Right atrium auricular region (tissue), 2 donors: Measurements from ENCODE around the gene TOMM7. TPM values are rescaled to one million over a fixed set of nuclear protein-coding genes. Genes with fewer than 3 reads are reported as not detected.

Experiments
- DNase-seq: peaks from one replicate; pipeline ENCODE4 v3.0.0-alpha.2; 2019; ENCODE audit warnings: low spot score
- H3K27ac ChIP-seq, 2 donors: fragments of 200-600 bp; sonication (generic); 1 replicate in 1 of 2; 2 replicates in 1 of 2; pipeline ENCODE4 v1.5.1; 2016 to 2019
- H3K27me3 ChIP-seq, 2 donors: fragments of 200-600 bp; sonication (generic); one replicate each; pipeline versions ENCODE4 v1.5.1 to v1.6.0; 2017 to 2019
- H3K36me3 ChIP-seq: fragments of 200-600 bp; sonication (generic); one replicate; pipeline ENCODE4 v1.5.1; 2016
- H3K4me1 ChIP-seq, 2 donors: fragments of 200-600 bp; sonication (generic); one replicate each; pipeline versions ENCODE4 v1.5.1 to v1.6.0; 2017 to 2019
- H3K4me3 ChIP-seq, 2 donors: fragments of 200-600 bp; sonication (generic); 1 replicate in 1 of 2; 2 replicates in 1 of 2; pipeline ENCODE4 v1.5.1; 2017 to 2019; ENCODE audit warnings: mild to moderate bottlenecking in 1 of 2, moderate library complexity in 1 of 2
- H3K9me3 ChIP-seq, 2 donors: fragments of 200-600 bp; sonication (generic); one replicate each; pipeline ENCODE4 v1.5.1; 2019
- total RNA-seq, 2 donors: library from RNA; depleted of rRNA; stranded (reverse); fragments of >200 nt; gene quantifications; one replicate each; pipeline ENCODE4 v1.1.0, GENCODE V29; 2016
- TF ChIP-seq, protein P1 (sequence below), 2 donors: fragments of 200-600 bp; sonication (generic); IDR thresholded peaks; one replicate each; pipeline ENCODE4 v1.5.1; 2019; ENCODE audit warnings: antibody characterized with exemption in 2 of 2

Gene TOMM7
- total RNA-seq, 2 donors from 2014 or later, result 101 to 188 TPM

DNA sequence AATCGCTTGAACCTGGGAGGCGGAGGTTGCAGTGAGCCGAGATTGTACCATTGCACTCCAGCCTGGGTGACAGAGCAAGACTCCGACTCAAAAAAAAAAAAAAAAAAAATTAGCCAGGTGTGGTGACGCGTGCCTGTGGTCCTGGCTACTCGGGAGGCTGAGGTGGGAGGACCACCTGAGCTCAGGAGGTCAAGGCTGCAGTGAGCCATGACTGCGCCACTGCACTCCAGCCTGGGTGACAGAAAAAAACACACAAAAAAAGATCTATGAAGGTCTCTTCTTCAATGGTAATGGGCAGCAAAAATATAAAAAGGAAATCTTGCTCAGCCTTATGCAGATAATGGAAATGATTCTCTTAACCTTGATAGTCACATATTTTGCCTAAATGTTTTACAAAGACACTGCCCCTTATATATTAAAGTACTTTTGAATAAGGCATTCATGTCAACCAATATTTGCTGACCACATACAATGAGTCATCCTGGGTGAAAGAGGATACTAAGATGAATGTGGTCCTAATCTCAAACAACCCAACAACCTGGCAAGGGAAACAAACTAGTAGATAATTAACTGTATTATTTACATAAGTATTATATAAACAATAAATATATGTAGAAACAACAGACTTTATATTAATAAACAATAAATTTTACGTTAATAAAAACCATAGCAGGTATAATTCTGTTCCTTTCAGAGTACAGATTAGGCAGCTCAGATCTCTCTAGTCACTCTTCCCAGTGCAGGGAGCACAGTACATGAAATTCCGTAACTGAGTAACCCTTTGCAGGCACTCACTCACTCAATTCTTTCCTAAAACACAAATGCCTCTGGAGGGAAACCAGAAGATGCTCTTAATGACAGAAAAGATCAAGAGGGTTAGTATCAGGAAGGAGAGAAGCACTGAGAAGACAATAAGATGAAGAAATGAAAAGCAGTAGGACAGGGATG, 8.1 kb downstream of the TOMM7 start:
- Histone ChIP-seq H3K27me3 (no peaks in the 10 kb centered on the region), H3K4me3 (no peak overlapping the region), H3K36me3 (peaks cover 43% of the 10 kb centered on the region), H3K27ac (no peak overlapping the region), H3K9me3 (no peaks in the 10 kb centered on the region), H3K4me1 (no peaks in the 10 kb centered on the region)
- no peak for DNase-seq
- TF ChIP-seq, protein P1, sequence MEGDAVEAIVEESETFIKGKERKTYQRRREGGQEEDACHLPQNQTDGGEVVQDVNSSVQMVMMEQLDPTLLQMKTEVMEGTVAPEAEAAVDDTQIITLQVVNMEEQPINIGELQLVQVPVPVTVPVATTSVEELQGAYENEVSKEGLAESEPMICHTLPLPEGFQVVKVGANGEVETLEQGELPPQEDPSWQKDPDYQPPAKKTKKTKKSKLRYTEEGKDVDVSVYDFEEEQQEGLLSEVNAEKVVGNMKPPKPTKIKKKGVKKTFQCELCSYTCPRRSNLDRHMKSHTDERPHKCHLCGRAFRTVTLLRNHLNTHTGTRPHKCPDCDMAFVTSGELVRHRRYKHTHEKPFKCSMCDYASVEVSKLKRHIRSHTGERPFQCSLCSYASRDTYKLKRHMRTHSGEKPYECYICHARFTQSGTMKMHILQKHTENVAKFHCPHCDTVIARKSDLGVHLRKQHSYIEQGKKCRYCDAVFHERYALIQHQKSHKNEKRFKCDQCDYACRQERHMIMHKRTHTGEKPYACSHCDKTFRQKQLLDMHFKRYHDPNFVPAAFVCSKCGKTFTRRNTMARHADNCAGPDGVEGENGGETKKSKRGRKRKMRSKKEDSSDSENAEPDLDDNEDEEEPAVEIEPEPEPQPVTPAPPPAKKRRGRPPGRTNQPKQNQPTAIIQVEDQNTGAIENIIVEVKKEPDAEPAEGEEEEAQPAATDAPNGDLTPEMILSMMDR (IDR thresholded peaks at IDR 0.05), result no peak

DNA sequence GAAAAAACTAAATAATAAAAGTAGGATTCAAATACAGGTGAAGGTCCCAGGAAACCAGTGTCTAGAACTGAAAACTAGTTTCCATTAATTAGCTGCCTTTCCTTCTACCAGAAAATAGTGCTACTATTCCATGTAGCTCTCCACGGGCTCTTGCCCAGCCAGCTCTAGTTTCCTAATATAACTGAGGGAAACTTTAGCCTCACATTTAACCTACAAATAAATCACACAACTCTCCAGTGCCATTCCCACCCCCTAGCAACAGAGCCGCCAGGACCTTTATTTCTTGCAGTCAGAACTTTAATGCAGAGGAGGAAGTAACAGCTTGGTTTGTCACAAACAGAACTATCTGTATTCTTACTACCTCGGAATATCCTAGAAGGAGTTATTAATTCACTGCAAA, 10.3 kb downstream of the TOMM7 start:
- Histone ChIP-seq H3K27me3 (no peaks in the 10 kb centered on the region), H3K4me1 (no peaks in the 10 kb centered on the region), H3K36me3 (peaks cover 43% of the 10 kb centered on the region), H3K9me3 (no peaks in the 10 kb centered on the region), H3K4me3 (no peak overlapping the region), H3K27ac (no peak overlapping the region)
- DNase-seq, result no peak
- TF ChIP-seq, protein P1 (IDR thresholded peaks at IDR 0.05), result no peak

DNA sequence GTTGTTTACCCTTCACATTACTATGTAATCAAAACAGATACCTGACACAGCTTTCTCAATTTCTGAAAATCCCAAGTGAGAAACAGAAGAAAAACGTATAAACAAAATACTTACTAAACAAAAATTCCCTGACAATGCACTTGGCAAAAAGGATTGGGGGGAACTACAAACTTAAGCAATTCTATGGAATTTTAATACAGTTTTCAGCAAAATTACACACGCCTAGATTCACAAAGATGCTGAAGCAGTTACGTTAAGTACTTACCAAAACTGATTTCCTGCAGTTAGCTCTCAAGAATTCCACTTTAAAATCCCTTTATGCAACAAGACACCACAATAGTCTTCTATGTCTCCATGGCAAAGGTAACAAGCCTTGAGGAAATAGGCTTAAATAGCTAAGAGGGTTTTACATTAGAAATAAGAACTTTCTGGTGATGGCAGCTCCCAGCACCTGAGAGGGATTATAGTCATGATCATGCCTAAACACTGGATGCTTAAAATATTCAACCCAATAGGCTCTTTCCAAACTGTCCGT, 10.8 kb downstream of the TOMM7 start:
- Histone ChIP-seq H3K36me3 (peaks cover 39% of the 10 kb centered on the region), H3K4me3 (no peak overlapping the region), H3K9me3 (no peaks in the 10 kb centered on the region), H3K27ac (no peak overlapping the region), H3K27me3 (no peaks in the 10 kb centered on the region), H3K4me1 (no peaks in the 10 kb centered on the region)
- no peak for DNase-seq
- TF ChIP-seq, protein P1 (IDR thresholded peaks at IDR 0.05), result no peak

DNA sequence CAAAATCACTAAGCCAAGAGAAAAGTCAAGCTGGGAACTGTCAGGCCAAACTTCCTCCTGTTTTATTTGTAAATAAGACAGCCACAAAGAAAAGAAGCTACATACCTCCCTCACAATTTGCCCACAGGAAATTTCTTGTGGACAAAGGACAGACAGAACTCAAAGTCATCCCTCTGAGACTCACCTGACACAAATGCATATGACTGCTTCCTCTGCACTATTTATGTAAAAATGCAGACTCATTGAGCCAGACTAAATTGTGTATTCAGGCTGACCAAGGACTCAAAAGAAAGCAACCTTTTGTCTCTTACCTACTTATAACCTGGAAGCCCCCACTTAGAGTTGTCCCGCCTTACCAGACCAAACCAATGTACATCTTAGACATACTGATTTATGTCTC, 11.8 kb downstream of the TOMM7 start:
- no peak for DNase-seq
- no peaks in the 10 kb centered on the region for H3K4me1 ChIP-seq
- H3K27ac ChIP-seq, result no peak overlapping the region
- H3K9me3 ChIP-seq, result no peaks in the 10 kb centered on the region
- H3K4me3 ChIP-seq, result no peak overlapping the region
- H3K27me3 ChIP-seq, result no peaks in the 10 kb centered on the region
- TF ChIP-seq, protein P1 (IDR thresholded peaks at IDR 0.05), result no peak
- peaks cover 31% of the 10 kb centered on the region for H3K36me3 ChIP-seq

DNA sequence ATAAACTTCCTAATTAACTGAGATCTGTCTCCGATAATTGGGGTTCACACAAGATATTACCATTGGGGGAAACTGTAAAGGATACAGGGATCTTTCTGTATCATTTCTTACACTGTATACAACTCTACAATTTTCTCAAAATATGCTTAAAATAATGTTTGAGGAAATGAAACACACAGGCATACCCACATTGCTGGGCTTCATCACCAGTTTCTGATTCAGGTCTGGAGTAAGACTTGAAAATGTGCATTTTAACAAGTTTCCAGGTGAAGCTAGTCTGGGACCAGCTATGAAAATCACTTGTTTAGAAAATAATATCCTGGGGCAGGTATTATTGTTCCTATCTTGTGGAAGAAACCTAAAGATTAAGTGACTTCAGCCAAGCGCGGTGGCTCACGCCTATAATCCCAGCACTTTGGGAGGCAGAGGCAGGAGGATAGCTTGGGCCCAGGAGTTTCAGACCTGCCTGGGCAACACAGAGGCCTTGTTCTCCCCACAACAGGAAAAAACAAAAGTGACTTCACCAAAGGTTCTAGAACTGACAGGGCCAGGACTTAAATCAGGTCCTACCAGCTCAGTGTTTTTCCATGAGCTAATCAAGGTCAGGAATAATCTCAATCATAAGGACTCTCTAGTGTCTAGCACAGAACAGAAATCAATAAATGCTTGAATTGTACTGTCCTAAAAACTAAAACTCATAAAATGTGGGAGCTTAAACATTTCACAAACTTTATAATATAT, 12.6 kb downstream of the TOMM7 start:
- H3K27ac ChIP-seq, result no peak overlapping the region
- no peaks in the 10 kb centered on the region for H3K9me3 ChIP-seq
- no peaks in the 10 kb centered on the region for H3K27me3 ChIP-seq
- H3K36me3 ChIP-seq, result peaks cover 23% of the 10 kb centered on the region
- no peak for DNase-seq
- TF ChIP-seq, protein P1 (IDR thresholded peaks at IDR 0.05), result no peak
- no peak overlapping the region for H3K4me3 ChIP-seq
- H3K4me1 ChIP-seq, result no peaks in the 10 kb centered on the region
